Measurements from ENCODE around the gene DCLK1.

Gene DCLK1

DNA sequence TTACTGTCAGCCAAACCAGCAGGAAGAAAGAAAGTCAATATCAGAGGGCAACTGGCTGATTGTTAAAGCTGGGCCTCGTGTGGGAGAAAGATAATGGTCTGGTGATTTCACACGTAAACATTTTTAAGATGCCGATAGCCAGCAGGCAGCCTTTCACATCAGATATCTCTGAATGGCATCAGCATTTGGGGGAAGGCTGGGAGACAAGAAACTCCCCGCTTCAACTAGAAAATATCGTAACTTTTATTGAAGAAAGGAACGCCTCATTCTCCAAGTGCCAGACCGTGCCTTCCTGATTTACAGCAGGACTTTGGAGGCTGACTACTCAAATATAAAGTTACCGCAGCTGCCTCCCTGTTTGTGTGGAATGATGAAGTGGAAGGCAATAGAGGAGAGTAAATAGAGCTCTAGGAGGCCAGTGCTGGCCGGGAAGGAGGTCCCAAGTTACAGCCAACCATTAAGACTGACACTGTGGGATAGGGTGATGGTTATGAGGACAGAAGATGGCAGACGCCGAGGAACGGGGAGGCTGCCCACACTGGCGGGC lies 370.4 kb downstream of the DCLK1 start:
- no peak for DNase-seq (ENCODE audit: low read depth in 1 of 2, low spot score in 1 of 2)
- TF ChIP-seq SPI1 (IDR thresholded peaks at IDR 0.05; ENCODE audit: borderline replicate concordance, low read depth) (no peak), GABPA (IDR thresholded peaks at IDR 0.05; ENCODE audit: low read depth) (no peak), POLR2AphosphoS5 (IDR thresholded peaks at IDR 0.05; ENCODE audit: low read depth) (no peak)
- TF ChIP-seq, protein P1, sequence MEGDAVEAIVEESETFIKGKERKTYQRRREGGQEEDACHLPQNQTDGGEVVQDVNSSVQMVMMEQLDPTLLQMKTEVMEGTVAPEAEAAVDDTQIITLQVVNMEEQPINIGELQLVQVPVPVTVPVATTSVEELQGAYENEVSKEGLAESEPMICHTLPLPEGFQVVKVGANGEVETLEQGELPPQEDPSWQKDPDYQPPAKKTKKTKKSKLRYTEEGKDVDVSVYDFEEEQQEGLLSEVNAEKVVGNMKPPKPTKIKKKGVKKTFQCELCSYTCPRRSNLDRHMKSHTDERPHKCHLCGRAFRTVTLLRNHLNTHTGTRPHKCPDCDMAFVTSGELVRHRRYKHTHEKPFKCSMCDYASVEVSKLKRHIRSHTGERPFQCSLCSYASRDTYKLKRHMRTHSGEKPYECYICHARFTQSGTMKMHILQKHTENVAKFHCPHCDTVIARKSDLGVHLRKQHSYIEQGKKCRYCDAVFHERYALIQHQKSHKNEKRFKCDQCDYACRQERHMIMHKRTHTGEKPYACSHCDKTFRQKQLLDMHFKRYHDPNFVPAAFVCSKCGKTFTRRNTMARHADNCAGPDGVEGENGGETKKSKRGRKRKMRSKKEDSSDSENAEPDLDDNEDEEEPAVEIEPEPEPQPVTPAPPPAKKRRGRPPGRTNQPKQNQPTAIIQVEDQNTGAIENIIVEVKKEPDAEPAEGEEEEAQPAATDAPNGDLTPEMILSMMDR (IDR thresholded peaks at IDR 0.05; ENCODE audit: insufficient read depth, low read length) = no peak
- TF ChIP-seq, protein P2, sequence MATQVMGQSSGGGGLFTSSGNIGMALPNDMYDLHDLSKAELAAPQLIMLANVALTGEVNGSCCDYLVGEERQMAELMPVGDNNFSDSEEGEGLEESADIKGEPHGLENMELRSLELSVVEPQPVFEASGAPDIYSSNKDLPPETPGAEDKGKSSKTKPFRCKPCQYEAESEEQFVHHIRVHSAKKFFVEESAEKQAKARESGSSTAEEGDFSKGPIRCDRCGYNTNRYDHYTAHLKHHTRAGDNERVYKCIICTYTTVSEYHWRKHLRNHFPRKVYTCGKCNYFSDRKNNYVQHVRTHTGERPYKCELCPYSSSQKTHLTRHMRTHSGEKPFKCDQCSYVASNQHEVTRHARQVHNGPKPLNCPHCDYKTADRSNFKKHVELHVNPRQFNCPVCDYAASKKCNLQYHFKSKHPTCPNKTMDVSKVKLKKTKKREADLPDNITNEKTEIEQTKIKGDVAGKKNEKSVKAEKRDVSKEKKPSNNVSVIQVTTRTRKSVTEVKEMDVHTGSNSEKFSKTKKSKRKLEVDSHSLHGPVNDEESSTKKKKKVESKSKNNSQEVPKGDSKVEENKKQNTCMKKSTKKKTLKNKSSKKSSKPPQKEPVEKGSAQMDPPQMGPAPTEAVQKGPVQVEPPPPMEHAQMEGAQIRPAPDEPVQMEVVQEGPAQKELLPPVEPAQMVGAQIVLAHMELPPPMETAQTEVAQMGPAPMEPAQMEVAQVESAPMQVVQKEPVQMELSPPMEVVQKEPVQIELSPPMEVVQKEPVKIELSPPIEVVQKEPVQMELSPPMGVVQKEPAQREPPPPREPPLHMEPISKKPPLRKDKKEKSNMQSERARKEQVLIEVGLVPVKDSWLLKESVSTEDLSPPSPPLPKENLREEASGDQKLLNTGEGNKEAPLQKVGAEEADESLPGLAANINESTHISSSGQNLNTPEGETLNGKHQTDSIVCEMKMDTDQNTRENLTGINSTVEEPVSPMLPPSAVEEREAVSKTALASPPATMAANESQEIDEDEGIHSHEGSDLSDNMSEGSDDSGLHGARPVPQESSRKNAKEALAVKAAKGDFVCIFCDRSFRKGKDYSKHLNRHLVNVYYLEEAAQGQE (IDR thresholded peaks at IDR 0.05; ENCODE audit: insufficient replicate concordance, low read depth) = no peak
- no peaks in the 10 kb centered on the region for H3K27me3 ChIP-seq (ENCODE audit: insufficient read depth, poor library complexity, severe bottlenecking)
- no peak overlapping the region for H3K4me3 ChIP-seq (replicated peaks; ENCODE audit: insufficient read depth, low read length)
- H3K27ac ChIP-seq (replicated peaks) = no peak overlapping the region

DNA sequence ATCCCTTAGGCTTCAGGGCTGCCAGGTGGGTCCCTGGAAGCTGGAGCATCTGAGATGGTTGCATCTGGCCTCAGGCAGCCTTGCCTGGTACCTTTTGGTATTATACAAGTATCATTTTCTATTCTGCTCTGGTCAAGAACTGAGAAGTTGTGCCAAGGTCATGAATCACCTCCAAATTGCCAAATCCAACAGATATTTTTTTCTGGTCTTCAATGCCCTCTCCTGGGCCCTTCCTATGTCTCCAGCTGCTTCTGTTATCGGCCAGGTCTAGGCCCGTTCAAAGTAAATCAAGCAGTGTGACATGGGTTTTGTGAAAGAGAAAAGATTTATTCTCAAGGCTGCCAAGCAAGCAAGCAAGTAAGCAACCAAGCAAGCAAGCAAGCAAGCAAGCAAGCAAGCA lies 383.6 kb downstream of the DCLK1 start:
- TF ChIP-seq POLR2AphosphoS5 (IDR thresholded peaks at IDR 0.05; ENCODE audit: low read depth) = no peak
- TF ChIP-seq GABPA (IDR thresholded peaks at IDR 0.05; ENCODE audit: low read depth) = no peak
- TF ChIP-seq, protein P2 (IDR thresholded peaks at IDR 0.05; ENCODE audit: insufficient replicate concordance, low read depth) = no peak
- TF ChIP-seq, protein P1 (IDR thresholded peaks at IDR 0.05; ENCODE audit: insufficient read depth, low read length) = no peak
- no peak for TF ChIP-seq SPI1 (IDR thresholded peaks at IDR 0.05; ENCODE audit: borderline replicate concordance, low read depth)
- H3K4me3 ChIP-seq (replicated peaks; ENCODE audit: insufficient read depth, low read length) = no peak overlapping the region
- H3K27ac ChIP-seq (replicated peaks) = no peak overlapping the region
- no peak for DNase-seq (ENCODE audit: low read depth in 1 of 2, low spot score in 1 of 2)
- no peaks in the 10 kb centered on the region for H3K27me3 ChIP-seq (ENCODE audit: insufficient read depth, poor library complexity, severe bottlenecking)

DNA sequence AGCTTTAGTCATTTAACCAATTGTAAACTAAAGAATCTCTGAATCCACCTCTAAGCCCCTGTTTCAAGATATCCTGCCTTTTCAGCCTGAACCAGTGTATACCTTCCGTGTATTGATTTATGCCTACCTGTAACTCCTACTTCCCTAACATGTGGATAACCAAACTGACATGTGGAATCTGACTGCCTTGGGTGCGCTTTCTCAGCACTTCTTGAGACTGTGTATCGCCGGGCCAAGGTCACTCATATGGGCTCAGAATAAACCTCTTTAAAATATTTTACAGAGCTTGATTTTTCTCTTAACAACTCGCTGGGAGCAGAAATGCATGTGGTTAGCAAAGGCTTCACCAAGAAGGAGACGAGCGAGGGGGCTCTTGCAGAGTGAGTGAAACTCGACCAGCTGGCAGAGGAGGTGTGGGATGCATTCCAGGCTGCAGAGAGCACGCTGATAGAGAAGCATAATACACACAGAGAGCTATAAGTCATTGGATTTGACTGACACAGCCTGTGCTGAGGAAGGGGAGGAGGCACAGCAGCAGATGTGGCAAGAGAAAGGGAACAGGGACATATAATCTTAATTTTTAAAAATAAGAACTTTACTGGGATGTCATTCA lies 386.5 kb downstream of the DCLK1 start:
- Histone ChIP-seq H3K27me3 (ENCODE audit: insufficient read depth, poor library complexity, severe bottlenecking) (no peaks in the 10 kb centered on the region), H3K4me3 (replicated peaks; ENCODE audit: insufficient read depth, low read length) (no peak overlapping the region), H3K27ac (replicated peaks) (no peak overlapping the region)
- DNase-seq (ENCODE audit: low read depth in 1 of 2, low spot score in 1 of 2) = no peak
- TF ChIP-seq, protein P1 (IDR thresholded peaks at IDR 0.05; ENCODE audit: insufficient read depth, low read length) = no peak

DNA sequence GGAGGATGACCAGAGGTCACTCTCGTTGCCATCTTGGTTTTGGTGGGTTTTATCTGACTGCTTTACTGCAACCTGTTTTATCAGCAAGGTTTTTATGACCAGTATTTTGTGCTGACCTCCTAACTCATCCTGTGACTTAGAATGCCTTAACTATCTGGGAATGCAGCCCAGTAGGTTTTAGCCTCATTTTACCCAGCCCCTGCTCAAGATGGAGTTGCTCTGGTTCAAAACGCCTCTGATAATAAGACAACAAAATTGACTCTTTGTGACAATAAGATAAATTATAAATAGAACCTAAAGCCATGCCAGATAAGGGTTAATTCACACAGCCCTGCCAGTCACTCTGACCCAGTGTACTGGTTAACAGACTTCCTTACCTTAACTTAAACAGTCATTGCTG lies 387.0 kb downstream of the DCLK1 start:
- Histone ChIP-seq H3K27me3 (ENCODE audit: insufficient read depth, poor library complexity, severe bottlenecking) (no peaks in the 10 kb centered on the region), H3K27ac (replicated peaks) (no peak overlapping the region), H3K4me3 (replicated peaks; ENCODE audit: insufficient read depth, low read length) (no peak overlapping the region)
- no peak for DNase-seq (ENCODE audit: low read depth in 1 of 2, low spot score in 1 of 2)
- TF ChIP-seq GABPA (IDR thresholded peaks at IDR 0.05; ENCODE audit: low read depth) (no peak), POLR2AphosphoS5 (IDR thresholded peaks at IDR 0.05; ENCODE audit: low read depth) (no peak), SPI1 (IDR thresholded peaks at IDR 0.05; ENCODE audit: borderline replicate concordance, low read depth) (no peak)
- TF ChIP-seq, protein P2 (IDR thresholded peaks at IDR 0.05; ENCODE audit: insufficient replicate concordance, low read depth) = no peak
- TF ChIP-seq, protein P1 (IDR thresholded peaks at IDR 0.05; ENCODE audit: insufficient read depth, low read length) = no peak
